Measurements from ENCODE around the gene NUP133.
"Not testable (repeated sequence)": the region's sequence is repeated elsewhere in the genome, so short reads cannot be mapped to it uniquely, and the experiment has no call there.

The NUP133 gene

DNA sequence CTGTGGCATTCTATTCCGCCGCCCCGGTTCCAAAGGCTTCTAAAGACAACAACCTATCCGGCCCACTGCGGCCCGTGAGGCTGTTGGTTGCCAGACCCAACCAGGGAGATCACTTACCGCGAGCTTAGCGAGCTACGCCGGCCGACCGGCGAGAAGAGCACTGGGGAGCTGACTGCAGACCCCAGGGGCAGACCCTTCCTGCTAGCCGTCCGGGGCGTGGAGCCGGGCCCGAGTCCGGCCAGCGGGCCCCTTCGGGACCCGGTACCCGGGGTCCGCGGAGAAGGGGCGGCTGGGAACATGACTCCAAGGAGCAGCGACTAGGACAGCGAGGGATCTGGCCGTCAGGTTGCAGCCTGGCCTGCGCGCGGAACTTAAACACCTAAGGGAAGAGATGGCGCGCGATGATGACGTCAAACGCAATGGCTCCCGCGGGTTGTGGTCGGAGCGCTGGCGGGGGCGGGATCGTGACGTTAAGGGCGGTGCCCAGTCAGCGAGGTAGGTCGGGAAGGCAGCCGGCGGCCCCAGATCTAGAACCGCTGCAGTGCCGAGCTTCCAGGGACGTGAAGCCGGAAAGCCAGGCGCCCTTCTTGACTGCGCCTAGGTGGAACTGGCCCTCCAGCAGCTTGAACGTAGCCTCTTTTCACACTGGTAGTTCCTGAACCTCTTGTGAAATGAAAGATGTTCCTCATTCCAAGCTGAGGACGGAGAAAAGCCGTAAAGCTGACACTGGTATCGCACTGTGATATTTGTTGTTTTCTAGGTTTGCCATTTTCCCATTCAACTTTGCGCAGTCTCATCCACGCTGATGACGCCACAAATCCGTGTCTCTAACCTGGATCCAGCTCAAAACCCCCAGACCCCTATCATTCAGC, at the start of gene NUP133:
Gene NUP133, minus strand, starts transcription at position 391 of the 872 bp plus-strand sequence. Its CDS starts 92 bp downstream, at position 299.
- peak; percentile 100 for DNase-seq

GRCh38 chr1:229557200-229557850, 49.2 kb upstream of the NUP133 start:
- DNase-seq = no peak

DNA sequence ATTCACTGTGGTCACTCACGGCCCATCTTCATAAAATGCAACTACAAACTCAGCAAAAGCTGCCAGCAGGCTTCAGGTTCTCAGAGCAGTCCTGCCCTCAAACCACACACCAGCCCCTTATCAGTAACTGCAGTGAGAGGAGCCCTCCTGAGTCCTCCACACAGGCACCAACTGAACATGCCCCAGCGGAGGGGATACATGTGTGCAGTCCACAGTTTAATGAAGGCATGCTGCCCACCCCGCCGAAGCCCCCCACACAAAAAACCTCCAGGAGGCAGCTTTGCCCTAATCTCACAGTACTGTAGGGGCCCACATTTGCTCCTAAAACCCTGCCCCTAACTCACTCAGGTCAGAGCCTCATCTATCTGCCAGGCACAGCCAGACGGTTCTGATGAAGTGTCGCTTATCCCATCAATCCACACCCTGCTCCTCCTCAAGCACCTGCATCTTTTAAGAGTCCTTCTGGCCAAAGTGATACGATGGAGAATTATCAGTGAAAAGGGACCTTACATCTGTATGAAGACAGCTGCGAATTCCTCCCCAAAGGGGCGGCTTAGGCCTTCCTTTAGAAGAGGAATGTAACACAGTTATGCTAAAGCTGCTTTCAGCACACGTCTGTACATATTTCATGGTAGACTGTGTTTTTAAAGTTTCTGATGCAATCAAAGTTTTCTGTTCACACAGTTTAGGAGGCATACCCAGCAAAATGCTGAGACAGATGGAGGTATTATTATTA, 46.9 kb upstream of the NUP133 start:
- DNase-seq = no peak

GRCh38 chr1:229553621-229554130, 45.5 kb upstream of the NUP133 start:
- DNase-seq = no peak

DNA sequence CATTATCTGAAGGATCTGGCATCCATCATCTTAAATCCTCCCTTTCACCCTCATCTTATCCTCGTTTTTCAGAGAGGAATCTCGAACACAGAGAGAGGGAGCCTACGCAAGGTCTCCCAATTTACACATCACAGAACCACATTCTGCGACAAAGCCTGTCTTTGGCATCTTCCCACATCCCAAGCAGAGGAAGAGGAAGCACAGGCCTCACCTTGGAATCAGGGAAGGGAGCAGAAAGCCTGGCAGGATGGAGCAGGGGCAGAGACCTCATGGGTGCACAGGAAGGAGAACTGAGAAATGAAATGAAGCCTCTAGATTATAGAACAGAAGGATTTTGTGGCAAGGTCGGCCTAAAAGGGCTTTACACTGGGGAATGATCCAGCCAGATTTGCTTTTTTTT, 44.6 kb upstream of the NUP133 start:
- DNase-seq = no peak

- no peak for DNase-seq
Observed at GRCh38 chr1:229550812-229551567, 42.8 kb upstream of the NUP133 start.

DNA sequence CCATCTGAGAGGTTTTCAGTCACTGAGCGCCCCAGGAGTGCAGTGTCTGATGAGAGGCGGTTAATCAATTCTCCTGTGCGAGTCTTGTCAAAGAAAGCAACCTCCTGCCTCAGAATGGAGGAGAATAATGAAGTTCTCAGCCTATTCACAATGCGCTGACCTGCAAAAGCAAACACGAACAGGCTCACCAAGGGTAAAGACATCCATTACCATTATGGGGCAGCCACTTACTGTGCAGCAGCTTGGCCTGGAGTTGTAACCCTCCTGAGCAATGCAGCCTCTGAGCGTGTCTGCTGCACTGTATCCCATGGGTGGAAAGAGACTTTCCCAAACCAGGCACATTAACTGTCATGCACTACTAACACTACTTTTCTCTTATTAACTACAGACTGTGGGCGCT, 39.4 kb upstream of the NUP133 start:
- no peak for DNase-seq

DNA sequence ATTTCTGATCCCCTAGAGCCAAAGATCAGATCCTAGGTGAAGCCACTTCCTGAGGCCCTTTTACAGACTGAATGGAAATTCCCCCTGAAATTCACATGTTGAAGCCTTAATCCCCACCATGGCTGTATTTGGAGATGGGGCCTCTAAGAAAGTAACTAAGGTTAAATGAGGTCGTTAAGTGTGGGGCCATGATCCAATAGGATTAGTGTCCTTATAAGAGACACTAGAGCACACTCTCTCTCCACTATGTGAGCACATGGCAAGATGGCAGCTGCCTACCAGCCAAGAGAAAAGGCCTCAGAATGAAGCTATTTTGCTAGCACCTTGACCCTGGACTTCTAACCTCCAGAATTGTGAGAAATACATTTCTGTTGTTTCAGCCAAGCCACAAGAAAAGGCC, 36.4 kb upstream of the NUP133 start:
- no peak for DNase-seq

- DNase-seq = no peak
Observed at GRCh38 chr1:229539863-229540506, 31.8 kb upstream of the NUP133 start.

- no peak for DNase-seq
Observed at GRCh38 chr1:229538945-229539344, 30.8 kb upstream of the NUP133 start.

GRCh38 chr1:229537894-229538293, 29.8 kb upstream of the NUP133 start:
- DNase-seq = no peak

- DNase-seq = no peak
Observed at GRCh38 chr1:229536982-229537381, 28.8 kb upstream of the NUP133 start.

- DNase-seq = no peak
Observed at GRCh38 chr1:229535230-229535629, 27.1 kb upstream of the NUP133 start.

- DNase-seq = no peak
Observed at GRCh38 chr1:229531326-229531725, 23.2 kb upstream of the NUP133 start.

DNA sequence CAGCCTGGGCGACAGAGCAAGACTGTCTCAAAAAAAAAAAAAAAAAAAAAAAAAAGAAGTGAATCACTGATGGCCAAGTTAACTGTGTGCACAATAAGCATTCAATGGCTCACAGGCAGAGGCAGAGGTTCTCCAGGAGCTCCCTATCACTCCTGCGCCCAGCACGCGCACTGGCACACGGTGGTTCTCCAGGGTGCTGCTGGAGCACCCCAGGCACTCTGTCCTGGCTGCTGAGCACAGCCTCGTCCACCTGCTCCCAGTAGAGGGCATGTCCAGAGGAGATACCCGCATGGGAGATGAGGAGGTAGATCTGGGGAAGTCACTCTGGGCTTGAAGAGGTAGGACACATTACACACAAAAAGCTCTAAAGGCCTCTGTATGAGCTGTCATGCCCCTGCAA, 21.5 kb upstream of the NUP133 start:
- DNase-seq = no peak

GRCh38 chr1:229526695-229527094, 18.6 kb upstream of the NUP133 start:
- no peak for DNase-seq

GRCh38 chr1:229523052-229523451, 14.9 kb upstream of the NUP133 start:
- no peak for DNase-seq

GRCh38 chr1:229514578-229515275, 6.6 kb upstream of the NUP133 start:
- peak; percentile 84 for DNase-seq

DNA sequence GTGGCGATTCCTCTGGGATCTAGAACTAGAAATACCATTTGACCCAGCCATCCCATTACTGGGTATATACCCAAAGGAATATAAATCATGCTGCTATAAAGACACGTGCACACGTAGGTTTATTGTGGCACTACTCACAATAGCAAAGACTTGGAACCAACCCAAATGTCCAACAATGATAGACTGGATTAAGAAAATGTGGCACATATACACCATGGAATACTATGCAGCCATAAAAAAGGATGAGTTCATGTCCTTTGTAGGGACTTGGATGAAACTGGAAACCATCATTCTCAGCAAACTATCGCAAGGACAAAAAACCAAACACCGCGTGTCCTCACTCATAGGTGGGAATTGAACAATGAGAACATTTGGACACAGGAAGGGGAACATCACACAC, 3.5 kb upstream of the NUP133 start:
- DNase-seq = not testable (repeated sequence)

DNA sequence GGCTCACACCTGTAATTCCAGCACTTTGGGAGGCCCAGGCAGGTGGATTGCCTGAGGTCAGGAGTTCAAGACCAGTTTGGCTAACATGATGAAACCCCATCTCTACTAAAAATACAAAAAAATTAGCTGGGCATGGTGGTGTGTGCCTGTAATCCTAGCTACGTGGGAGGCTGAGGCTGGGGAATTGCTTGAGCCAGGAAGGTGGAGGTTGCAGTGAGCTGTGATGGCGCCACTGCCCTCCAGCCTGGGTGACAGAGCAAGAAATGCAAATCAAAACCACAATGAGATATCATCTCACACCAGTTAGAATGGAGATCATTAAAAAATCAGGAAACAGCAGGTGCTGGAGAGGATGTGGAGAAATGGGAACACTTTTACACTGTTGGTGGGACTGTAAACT, 3.1 kb upstream of the NUP133 start:
- DNase-seq = not testable (repeated sequence)

DNA sequence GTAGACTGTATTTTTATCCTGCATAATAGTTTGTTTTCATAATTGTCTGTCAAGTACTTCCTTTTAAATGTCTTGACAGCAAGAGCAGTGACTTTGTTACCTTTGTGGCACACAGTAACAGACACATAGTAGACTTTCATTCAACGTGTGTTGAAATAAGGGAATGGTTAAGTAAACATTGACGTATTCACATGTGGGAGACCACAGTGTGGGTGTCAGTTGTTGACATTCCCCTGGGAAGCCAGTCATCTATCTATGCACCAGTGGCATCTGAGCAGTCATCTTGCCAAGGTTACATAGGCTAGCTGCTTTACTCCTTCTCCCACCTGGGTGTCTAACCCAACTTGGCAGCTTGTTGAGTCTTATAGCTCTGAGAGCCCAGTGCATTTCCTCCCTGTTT, 1.4 kb upstream of the NUP133 start:
- no peak for DNase-seq

Measured in activated effector memory CD4-positive, alpha-beta T cell treated with anti-CD3 and anti-CD28 coated beads, Interleukin-2, amount 50 U/mL, for 16 hours (primary cell).